Measurements from ENCODE around the gene CATSPER1.

The CATSPER1 gene

DNA sequence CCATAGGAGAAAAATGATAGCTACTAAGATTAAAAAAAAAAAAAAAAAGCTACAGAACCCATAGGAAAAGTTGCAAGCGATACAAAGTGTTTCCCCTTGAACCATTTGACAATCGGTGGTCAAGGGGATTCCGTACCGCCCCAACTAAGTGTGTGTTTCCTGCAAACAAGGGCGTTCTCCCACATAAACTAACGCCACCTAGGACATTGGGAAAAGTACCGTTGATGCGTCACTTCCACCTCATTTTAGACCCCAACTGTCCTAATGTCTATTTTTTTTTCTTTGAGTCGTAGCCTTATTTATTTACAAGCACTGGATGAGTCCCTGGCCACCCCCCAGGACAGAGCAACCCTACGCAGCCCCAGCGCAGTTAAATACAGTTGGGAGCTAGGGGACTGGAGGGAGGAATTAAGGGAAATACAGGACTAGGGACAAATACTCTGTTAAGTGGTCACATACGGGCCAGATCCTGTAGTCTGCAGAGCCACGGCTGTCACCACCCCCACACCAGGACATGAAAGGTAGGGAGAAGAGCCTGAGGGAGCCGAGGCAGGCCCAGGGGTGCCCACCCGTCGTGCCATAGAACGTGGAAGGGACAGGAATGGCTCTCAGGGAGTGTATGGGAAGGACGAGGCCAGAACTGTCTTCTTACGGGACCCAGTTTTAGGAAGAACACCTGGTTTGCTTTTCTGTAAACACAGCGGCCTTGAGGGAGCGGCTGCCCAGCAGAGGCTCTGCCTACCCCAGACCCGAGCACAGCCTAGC is 43.3 kb downstream of the CATSPER1 start:
- ATAC-seq (ENCODE audit: insufficient read depth, low read depth) (no peak; the same call in 2 of the 3 replicates), DNase-seq (no peak)
- Histone ChIP-seq H4K20me1 (ENCODE audit: insufficient read depth, low read length) (0 out of 2 replicates have a peak, but pooled peaks cover 2% of the 10 kb centered on the region), H3K27me3 (ENCODE audit: insufficient read depth, low read length, poor library complexity) (no peaks in the 10 kb centered on the region), H3K4me3 (ENCODE audit: low read depth in 1 of 2, low read length in 2 of 2) (no peak overlapping the region), H3K4me1 (ENCODE audit: insufficient read depth, low read length) (no peaks in the 10 kb centered on the region), H3K4me2 (ENCODE audit: insufficient read depth, low read length) (no peak overlapping the region), H3K9ac (ENCODE audit: low read depth, low read length) (no peak overlapping the region), H3K9me3 (ENCODE audit: insufficient read depth, low read length, severe bottlenecking) (no peaks in the 10 kb centered on the region), H3K79me2 (ENCODE audit: insufficient read depth, low read length) (no peaks in the 10 kb centered on the region), H3K36me3 (ENCODE audit: insufficient read depth, low read length) (peaks cover 15% of the 10 kb centered on the region), H3K27ac (ENCODE audit: low read length) (no peak overlapping the region), H2AFZ (ENCODE audit: low read depth, low read length) (no peak overlapping the region)
- TF ChIP-seq EZH2 (IDR thresholded peaks at IDR 0.05; ENCODE audit: borderline replicate concordance, low read depth, low read length, severe bottlenecking) = no peak
- TF ChIP-seq, protein P1, sequence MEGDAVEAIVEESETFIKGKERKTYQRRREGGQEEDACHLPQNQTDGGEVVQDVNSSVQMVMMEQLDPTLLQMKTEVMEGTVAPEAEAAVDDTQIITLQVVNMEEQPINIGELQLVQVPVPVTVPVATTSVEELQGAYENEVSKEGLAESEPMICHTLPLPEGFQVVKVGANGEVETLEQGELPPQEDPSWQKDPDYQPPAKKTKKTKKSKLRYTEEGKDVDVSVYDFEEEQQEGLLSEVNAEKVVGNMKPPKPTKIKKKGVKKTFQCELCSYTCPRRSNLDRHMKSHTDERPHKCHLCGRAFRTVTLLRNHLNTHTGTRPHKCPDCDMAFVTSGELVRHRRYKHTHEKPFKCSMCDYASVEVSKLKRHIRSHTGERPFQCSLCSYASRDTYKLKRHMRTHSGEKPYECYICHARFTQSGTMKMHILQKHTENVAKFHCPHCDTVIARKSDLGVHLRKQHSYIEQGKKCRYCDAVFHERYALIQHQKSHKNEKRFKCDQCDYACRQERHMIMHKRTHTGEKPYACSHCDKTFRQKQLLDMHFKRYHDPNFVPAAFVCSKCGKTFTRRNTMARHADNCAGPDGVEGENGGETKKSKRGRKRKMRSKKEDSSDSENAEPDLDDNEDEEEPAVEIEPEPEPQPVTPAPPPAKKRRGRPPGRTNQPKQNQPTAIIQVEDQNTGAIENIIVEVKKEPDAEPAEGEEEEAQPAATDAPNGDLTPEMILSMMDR (IDR thresholded peaks at IDR 0.05; ENCODE audit: borderline replicate concordance, extremely low read depth, low read length, poor library complexity, severe bottlenecking) = no peak

DNA sequence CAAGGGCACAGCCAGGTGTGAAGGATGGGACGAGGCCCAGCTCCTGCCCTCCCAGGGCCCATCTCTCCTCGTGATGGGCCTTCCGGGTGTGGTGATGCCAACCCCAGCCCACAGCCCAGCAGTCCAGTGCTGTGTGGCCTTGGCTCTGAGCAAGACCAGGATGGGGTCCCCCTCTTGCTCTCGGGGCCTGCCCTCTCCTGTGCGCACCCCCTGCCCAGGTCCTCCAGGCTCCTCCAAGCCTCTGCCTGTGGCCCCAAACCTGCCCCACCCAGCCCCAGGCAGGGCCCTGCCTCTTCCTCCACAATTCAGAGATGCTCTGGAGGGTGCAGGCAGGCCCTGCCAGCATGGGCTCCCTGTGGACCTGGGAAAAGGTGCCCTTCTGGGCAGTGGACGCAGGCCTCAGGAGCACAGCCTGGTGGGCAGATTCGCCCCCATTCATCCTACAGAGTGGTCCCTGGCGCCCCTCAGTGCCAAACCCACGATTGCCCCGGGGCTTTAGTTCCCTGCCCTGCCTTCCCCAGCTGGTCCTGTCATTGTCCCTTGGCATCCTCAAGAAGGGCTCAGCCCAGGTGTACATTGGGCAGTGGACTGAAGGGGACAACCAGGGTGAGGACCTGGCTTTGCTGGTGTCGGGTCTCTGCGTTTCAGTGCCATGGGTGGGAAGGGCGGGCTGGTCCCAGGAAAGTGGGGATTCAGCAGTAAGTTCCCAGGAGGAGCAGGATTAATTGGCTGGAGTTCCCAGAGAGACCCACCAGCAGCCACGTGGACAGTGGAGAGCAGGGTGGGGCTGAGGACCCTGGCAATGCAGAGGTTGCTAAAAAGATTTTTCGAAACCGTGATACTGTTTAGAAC is 44.1 kb downstream of the CATSPER1 start:
- H4K20me1 ChIP-seq (ENCODE audit: insufficient read depth, low read length) = peaks cover 5% of the 10 kb centered on the region; the same call in 1 of the 2 replicates
- 0 out of 3 replicates have a peak, but pooled peaks have one; percentile 6 for ATAC-seq (ENCODE audit: insufficient read depth, low read depth)

DNA sequence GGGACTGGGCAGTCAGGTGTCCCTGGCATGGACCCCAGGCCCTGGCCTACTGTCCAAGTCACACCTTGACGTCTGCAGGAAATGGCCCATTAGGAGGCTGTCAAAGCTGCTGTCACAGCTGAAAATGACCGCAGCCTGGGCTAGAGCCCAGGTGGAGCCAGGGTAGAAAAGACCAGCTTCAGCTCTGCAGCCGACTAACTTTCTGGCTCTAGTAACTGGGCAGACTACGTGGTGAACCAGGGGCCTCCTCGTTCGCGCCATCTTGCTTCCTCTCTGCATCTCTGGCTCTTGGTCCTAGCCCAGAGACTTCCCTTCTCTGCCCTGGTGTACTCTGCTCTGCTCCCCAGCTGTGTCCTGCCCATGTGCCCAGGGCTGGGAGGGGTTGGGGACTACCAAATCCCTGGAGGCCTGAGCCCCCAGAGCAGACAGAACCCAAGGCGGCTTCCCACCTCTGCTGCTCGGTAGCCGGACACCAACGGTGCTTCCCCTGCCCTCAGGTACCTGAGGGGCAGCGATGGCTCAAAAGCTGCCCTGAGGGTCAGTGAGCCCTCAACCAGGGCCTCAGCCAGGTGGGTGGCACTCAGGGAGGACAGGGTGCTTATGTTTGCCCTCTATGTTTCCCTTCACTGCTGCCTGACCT is 45.1 kb downstream of the CATSPER1 start:
- H3K4me2 ChIP-seq (ENCODE audit: insufficient read depth, low read length) = no peak overlapping the region
- H3K4me3 ChIP-seq (ENCODE audit: low read depth in 1 of 2, low read length in 2 of 2) = no peak overlapping the region
- H3K79me2 ChIP-seq (ENCODE audit: insufficient read depth, low read length) = no peaks in the 10 kb centered on the region
- H2AFZ ChIP-seq (ENCODE audit: low read depth, low read length) = no peak overlapping the region
- no peak overlapping the region for H3K9ac ChIP-seq (ENCODE audit: low read depth, low read length)
- peaks cover 10% of the 10 kb centered on the region; the same call in 1 of the 2 replicates for H4K20me1 ChIP-seq (ENCODE audit: insufficient read depth, low read length)
- ATAC-seq (ENCODE audit: insufficient read depth, low read depth) = peak; percentile 20; the same call in 1 of the 3 replicates
- no peak for TF ChIP-seq EZH2 (IDR thresholded peaks at IDR 0.05; ENCODE audit: borderline replicate concordance, low read depth, low read length, severe bottlenecking)
- TF ChIP-seq, protein P1 (IDR thresholded peaks at IDR 0.05; ENCODE audit: borderline replicate concordance, extremely low read depth, low read length, poor library complexity, severe bottlenecking) = no peak
- H3K27ac ChIP-seq (ENCODE audit: low read length) = no peak overlapping the region
- no peaks in the 10 kb centered on the region for H3K27me3 ChIP-seq (ENCODE audit: insufficient read depth, low read length, poor library complexity)
- no peaks in the 10 kb centered on the region for H3K4me1 ChIP-seq (ENCODE audit: insufficient read depth, low read length)
- DNase-seq = no peak
- peaks cover 33% of the 10 kb centered on the region for H3K36me3 ChIP-seq (ENCODE audit: insufficient read depth, low read length)
- no peaks in the 10 kb centered on the region for H3K9me3 ChIP-seq (ENCODE audit: insufficient read depth, low read length, severe bottlenecking)

More for the DNA sequence above, 44.1 kb downstream of the CATSPER1 start:
- Histone ChIP-seq H3K4me2 (ENCODE audit: insufficient read depth, low read length) (no peak overlapping the region), H3K9ac (ENCODE audit: low read depth, low read length) (no peak overlapping the region), H3K27me3 (ENCODE audit: insufficient read depth, low read length, poor library complexity) (no peaks in the 10 kb centered on the region), H3K36me3 (ENCODE audit: insufficient read depth, low read length) (peaks cover 23% of the 10 kb centered on the region), H3K4me3 (ENCODE audit: low read depth in 1 of 2, low read length in 2 of 2) (no peak overlapping the region), H3K9me3 (ENCODE audit: insufficient read depth, low read length, severe bottlenecking) (no peaks in the 10 kb centered on the region), H3K79me2 (ENCODE audit: insufficient read depth, low read length) (no peaks in the 10 kb centered on the region), H3K4me1 (ENCODE audit: insufficient read depth, low read length) (no peaks in the 10 kb centered on the region), H2AFZ (ENCODE audit: low read depth, low read length) (no peak overlapping the region), H3K27ac (ENCODE audit: low read length) (no peak overlapping the region)
- TF ChIP-seq, protein P1 (IDR thresholded peaks at IDR 0.05; ENCODE audit: borderline replicate concordance, extremely low read depth, low read length, poor library complexity, severe bottlenecking) = no peak
- no peak for TF ChIP-seq EZH2 (IDR thresholded peaks at IDR 0.05; ENCODE audit: borderline replicate concordance, low read depth, low read length, severe bottlenecking)
- DNase-seq = no peak

Measured in DND-41 (cell line).